Right cardiac atrium (tissue), 5 donors: ENCODE measurements around the gene RLN3. TPM values are rescaled to one million over a fixed set of nuclear protein-coding genes. Genes with fewer than 3 reads are reported as not detected.
"Not testable (repeated sequence)": the region's sequence is repeated elsewhere in the genome, so short reads cannot be mapped to it uniquely, and the experiment has no call there.

Source experiments
- ATAC-seq, 2 donors: fragments of 200-7000 bp; cut with Tn5 transposase; one replicate each; pipeline versions ENCODE4 v1.8.0 to v1.9.1; 2020; ENCODE audit warnings: moderate library complexity in 2 of 2, mild to moderate bottlenecking in 1 of 2
- DNase-seq, 3 donors: peaks; one replicate each; pipeline ENCODE4 v3.0.0-alpha.2; 2020
- H3K27ac ChIP-seq: one replicate; pipeline ENCODE4 v1.5.1; 2013; ENCODE audit warnings: mild to moderate bottlenecking, low read length, control low read depth, moderate library complexity
- H3K27me3 ChIP-seq: one replicate; pipeline ENCODE4 v1.6.1; 2013; ENCODE audit not compliant: control insufficient read depth, insufficient read depth
- H3K4me1 ChIP-seq: one replicate; pipeline ENCODE4 v1.6.1; 2013; ENCODE audit warnings: low read length; ENCODE audit not compliant: control insufficient read depth, insufficient read depth
- H3K4me3 ChIP-seq: one replicate; pipeline ENCODE4 v1.5.1; 2013; ENCODE audit warnings: low read length, control low read depth
- H3K9me3 ChIP-seq: one replicate; pipeline ENCODE4 v1.6.1; 2013; ENCODE audit warnings: low read length; ENCODE audit not compliant: control insufficient read depth
- WGBS: extraction: QIAGEN DNeasy Blood & Tissue Kit; methylation state at CpG from one replicate; pipeline ENCODE4 v1.1.7; 2013; 5-methylcytosine and 5-hydroxymethylcytosine counted together
- intact Hi-C, 4 donors: fragments of 100-400 bp; cut with DNase I; formaldehyde crosslinking; loops; one replicate each; pipeline versions ENCODE4 v1.11.0 to v1.14.0; 2022 to 2023
- polyA plus RNA-seq: library from polyadenylated mRNA; stranded (reverse); fragments of 200-250 nt; gene quantifications from one replicate; pipeline ENCODE4 v1.2.3, GENCODE V29; 2013
- total RNA-seq, 4 donors: library from RNA; stranded (reverse); fragmentation: NEBNext Ultra II Directional; extraction: Animal tissue kit (Norgen Biotek cat#: 25700); gene quantifications; one replicate each; pipeline ENCODE4 v1.2.1, GENCODE V29; 2021
- donor health status: healthy with polysubstance abuse.
- donor health status: DM: no; HTN: yes; CAD: no.
- donor health status: DM: no; HTN: no; CAD: no.
- donor health status: DM: no; HTN: yes; CAD: no; lungs with severe emphysema.
- donor health status: DM: yes; HTN: yes; CAD: no.

Gene RLN3
- total and polyA plus RNA-seq, 5 donors = not detected

- no peaks in the 10 kb centered on the region for H3K9me3 ChIP-seq
- no peaks in the 10 kb centered on the region for H3K27me3 ChIP-seq
- intact Hi-C loops = loop anchor here in 1 of 4 donors (10.0 kb wide), 1 partner anchor 164 kb away; no protein-coding TSS in a partner anchor
- no peak overlapping the region for H3K27ac ChIP-seq
- DNase-seq (peak; percentile 46 to 82 (median 80)), ATAC-seq (peak; percentile 49 to 56)
- 82% methylated on average over 8 of the region's 8 CpGs for WGBS
- H3K4me3 ChIP-seq = no peak overlapping the region
- no peaks in the 10 kb centered on the region for H3K4me1 ChIP-seq
Observed at GRCh38 chr19:14048443-14049153, 20.6 kb downstream of the RLN3 start.

GRCh38 chr19:14050512-14050911, 22.6 kb downstream of the RLN3 start:
- ATAC-seq = no peak
- WGBS = over 99% methylated on average over 4 of the region's 4 CpGs
- Histone ChIP-seq H3K4me1 (no peaks in the 10 kb centered on the region), H3K4me3 (no peak overlapping the region), H3K9me3 (no peaks in the 10 kb centered on the region), H3K27ac (no peak overlapping the region), H3K27me3 (no peaks in the 10 kb centered on the region)
- intact Hi-C loops = no loop called here
- DNase-seq = no peak

GRCh38 chr19:14050961-14051360, 23.0 kb downstream of the RLN3 start:
- 91% methylated on average over 11 of the region's 11 CpGs for WGBS
- H3K4me1 ChIP-seq, H3K27ac ChIP-seq, DNase-seq, H3K27me3 ChIP-seq, intact Hi-C loops, H3K4me3 ChIP-seq, H3K9me3 ChIP-seq, ATAC-seq: not testable (repeated sequence)

- Histone ChIP-seq H3K4me3 (no peak overlapping the region), H3K27me3 (no peaks in the 10 kb centered on the region), H3K27ac (no peak overlapping the region), H3K9me3 (no peaks in the 10 kb centered on the region), H3K4me1 (no peaks in the 10 kb centered on the region)
- intact Hi-C loops = no loop called here
- ATAC-seq (no peak), DNase-seq (peak in 1 of 3 donors; percentile 50)
- 87% methylated on average over 9 of the region's 9 CpGs for WGBS
Observed at GRCh38 chr19:14051980-14052379, 24.0 kb downstream of the RLN3 start.

DNA sequence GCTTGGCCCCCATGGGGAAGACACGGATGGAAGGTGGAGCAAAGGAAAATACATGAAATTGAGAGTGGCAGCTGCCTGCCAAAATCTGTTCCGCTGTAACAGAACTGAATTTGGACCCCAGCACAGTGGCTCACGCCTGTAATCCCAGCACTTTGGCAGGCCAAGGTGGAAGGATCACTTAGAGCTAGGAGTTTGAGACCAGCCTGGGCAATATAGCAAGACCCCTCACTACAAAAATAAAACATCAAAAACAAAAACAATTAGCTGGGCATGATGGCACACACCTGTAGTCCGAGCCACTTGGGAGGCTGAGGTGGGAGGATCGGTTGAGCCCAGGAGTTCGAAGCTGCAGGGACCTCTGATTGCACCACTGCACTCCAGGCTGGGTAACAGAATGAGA, 24.5 kb downstream of the RLN3 start:
- ATAC-seq (no peak), DNase-seq (no peak)
- Histone ChIP-seq H3K4me1 (no peaks in the 10 kb centered on the region), H3K27ac (no peak overlapping the region), H3K27me3 (no peaks in the 10 kb centered on the region), H3K9me3 (no peaks in the 10 kb centered on the region), H3K4me3 (no peak overlapping the region)
- 92% methylated on average over 6 of the region's 6 CpGs for WGBS
- intact Hi-C loops = no loop called here

DNA sequence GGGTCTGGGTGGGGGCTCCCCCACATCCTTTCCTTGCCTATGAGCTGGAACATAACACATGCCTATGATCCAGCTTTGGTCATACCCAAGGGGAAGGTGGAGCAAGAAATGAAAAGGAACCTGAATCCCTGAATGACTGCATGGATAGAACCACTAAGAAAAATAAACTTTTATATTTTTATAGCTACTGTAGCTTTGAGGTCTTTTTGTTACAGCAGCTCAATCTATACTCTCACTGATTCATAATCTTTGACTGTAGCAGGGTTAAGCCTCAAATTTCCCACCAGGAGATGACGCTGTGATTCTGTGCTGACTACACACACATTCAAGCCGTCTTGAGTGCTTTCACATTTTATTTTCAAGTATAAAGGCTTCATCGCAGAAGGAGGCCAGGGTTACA, 25.1 kb downstream of the RLN3 start:
- intact Hi-C loops = no loop called here
- WGBS = 93% methylated on average over 3 of the region's 3 CpGs

DNA sequence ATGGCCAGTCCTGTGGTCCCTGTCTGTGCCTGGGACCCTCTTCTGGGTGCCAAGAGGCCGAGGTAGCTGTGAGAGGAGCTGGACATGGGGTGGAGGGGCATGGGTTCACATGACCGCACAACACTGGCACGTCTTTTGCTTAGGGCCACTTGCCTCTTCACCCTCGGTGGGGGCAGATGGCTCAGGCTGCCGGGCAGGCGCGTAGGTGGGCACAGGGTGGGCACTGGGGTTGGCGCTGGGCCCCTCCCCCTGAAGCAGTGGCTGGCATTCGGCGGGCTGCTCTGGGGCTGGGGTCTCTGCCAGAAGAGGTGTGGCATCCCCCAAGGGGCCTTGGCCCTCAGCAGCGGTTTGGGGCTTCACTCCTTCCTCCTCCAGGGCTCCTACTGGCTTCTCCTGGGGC, 25.6 kb downstream of the RLN3 start:
- ATAC-seq (no peak), DNase-seq (peak in 1 of 3 donors; percentile 39)
- Histone ChIP-seq H3K27ac (no peak overlapping the region), H3K4me1 (no peaks in the 10 kb centered on the region), H3K4me3 (no peak overlapping the region), H3K27me3 (no peaks in the 10 kb centered on the region), H3K9me3 (no peaks in the 10 kb centered on the region)
- intact Hi-C loops = no loop called here
- WGBS = 91% methylated on average over 11 of the region's 11 CpGs

More for the DNA sequence above, 25.1 kb downstream of the RLN3 start:
- ATAC-seq (no peak), DNase-seq (no peak)
- H3K4me3 ChIP-seq = no peak overlapping the region
- H3K4me1 ChIP-seq = no peaks in the 10 kb centered on the region
- H3K27me3 ChIP-seq = no peaks in the 10 kb centered on the region
- no peak overlapping the region for H3K27ac ChIP-seq
- no peaks in the 10 kb centered on the region for H3K9me3 ChIP-seq

DNA sequence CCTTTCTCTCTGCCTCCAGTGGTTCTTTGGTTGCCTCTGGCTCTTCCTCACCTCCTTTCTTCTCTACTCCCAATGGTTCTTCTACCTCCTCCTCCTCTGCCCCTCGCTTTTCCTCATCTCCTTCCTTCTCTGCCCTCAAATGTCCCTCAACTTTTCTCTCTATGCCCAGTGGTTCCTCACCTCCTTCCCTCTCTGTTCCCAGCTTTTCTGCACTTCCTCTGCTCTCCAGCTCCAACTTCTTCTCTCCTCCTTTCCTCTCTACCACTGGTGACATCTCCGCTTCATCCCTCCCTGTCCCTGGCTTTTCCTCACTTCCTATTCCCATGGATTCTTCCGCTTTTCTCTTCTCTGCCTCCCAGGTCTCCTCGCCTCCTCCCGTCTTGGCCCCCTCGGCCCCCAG, 26.2 kb downstream of the RLN3 start:
- Histone ChIP-seq H3K9me3 (no peaks in the 10 kb centered on the region), H3K27me3 (no peaks in the 10 kb centered on the region), H3K4me3 (no peak overlapping the region), H3K4me1 (no peaks in the 10 kb centered on the region), H3K27ac (no peak overlapping the region)
- 79% methylated on average over 6 of the region's 6 CpGs for WGBS
- ATAC-seq = no peak
- intact Hi-C loops = no loop called here
- DNase-seq = no peak

DNA sequence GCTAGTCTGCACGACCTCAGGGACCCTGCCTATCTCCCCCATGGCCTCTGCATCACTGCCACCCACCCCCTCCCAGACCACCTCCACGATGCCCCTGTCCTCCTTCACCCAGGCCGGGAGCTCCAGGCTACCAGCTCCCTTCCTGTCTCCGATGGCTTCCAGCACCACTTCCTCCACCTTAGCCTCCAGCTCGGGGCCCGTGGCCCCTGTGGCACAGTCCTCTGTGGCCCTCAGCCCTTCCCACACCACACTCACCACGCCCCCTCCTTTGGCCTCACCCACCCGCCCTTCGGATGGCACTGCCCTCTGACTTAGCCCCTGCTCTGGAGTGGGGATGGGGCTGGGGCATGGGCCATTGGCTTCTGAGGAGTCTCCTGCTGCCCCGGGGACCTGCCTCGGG, 26.8 kb downstream of the RLN3 start:
- Histone ChIP-seq H3K27ac (no peak overlapping the region), H3K9me3 (no peaks in the 10 kb centered on the region), H3K27me3 (no peaks in the 10 kb centered on the region), H3K4me1 (no peaks in the 10 kb centered on the region), H3K4me3 (no peak overlapping the region)
- no peak for DNase-seq
- intact Hi-C loops = no loop called here
- 57% methylated on average over 11 of the region's 11 CpGs for WGBS
- ATAC-seq = no peak

- H3K4me3 ChIP-seq = no peak overlapping the region
- 88% methylated on average over 3 of the region's 3 CpGs for WGBS
- DNase-seq = no peak
- no peaks in the 10 kb centered on the region for H3K9me3 ChIP-seq
- H3K4me1 ChIP-seq = no peaks in the 10 kb centered on the region
- ATAC-seq = no peak
- no peaks in the 10 kb centered on the region for H3K27me3 ChIP-seq
- intact Hi-C loops = no loop called here
- no peak overlapping the region for H3K27ac ChIP-seq
Observed at GRCh38 chr19:14055396-14055795, 27.4 kb downstream of the RLN3 start.

- no peaks in the 10 kb centered on the region for H3K27me3 ChIP-seq
- WGBS = 94% methylated on average over 10 of the region's 10 CpGs
- no peaks in the 10 kb centered on the region for H3K4me1 ChIP-seq
- no peak overlapping the region for H3K4me3 ChIP-seq
- no peak overlapping the region for H3K27ac ChIP-seq
- no peaks in the 10 kb centered on the region for H3K9me3 ChIP-seq
- intact Hi-C loops = no loop called here
- DNase-seq = no peak
- ATAC-seq = no peak
Observed at GRCh38 chr19:14056069-14056666, 28.2 kb downstream of the RLN3 start.
